Stimulated activated CD8-positive, alpha-beta memory T cell treated with anti-CD3 and anti-CD28 coated beads, Interleukin-4, amount 100 ng/mL, for 24 hours (primary cell): Measurements from ENCODE around the gene TANK.
"Not testable (repeated sequence)": the region's sequence is repeated elsewhere in the genome, so short reads cannot be mapped to it uniquely, and the experiment has no call there.

Experiments used
- DNase-seq: peaks from one replicate; pipeline ENCODE4 v3.0.0-alpha.2; 2020; ENCODE audit warnings: low read depth

The TANK gene, protein sequence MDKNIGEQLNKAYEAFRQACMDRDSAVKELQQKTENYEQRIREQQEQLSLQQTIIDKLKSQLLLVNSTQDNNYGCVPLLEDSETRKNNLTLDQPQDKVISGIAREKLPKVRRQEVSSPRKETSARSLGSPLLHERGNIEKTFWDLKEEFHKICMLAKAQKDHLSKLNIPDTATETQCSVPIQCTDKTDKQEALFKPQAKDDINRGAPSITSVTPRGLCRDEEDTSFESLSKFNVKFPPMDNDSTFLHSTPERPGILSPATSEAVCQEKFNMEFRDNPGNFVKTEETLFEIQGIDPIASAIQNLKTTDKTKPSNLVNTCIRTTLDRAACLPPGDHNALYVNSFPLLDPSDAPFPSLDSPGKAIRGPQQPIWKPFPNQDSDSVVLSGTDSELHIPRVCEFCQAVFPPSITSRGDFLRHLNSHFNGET

DNA sequence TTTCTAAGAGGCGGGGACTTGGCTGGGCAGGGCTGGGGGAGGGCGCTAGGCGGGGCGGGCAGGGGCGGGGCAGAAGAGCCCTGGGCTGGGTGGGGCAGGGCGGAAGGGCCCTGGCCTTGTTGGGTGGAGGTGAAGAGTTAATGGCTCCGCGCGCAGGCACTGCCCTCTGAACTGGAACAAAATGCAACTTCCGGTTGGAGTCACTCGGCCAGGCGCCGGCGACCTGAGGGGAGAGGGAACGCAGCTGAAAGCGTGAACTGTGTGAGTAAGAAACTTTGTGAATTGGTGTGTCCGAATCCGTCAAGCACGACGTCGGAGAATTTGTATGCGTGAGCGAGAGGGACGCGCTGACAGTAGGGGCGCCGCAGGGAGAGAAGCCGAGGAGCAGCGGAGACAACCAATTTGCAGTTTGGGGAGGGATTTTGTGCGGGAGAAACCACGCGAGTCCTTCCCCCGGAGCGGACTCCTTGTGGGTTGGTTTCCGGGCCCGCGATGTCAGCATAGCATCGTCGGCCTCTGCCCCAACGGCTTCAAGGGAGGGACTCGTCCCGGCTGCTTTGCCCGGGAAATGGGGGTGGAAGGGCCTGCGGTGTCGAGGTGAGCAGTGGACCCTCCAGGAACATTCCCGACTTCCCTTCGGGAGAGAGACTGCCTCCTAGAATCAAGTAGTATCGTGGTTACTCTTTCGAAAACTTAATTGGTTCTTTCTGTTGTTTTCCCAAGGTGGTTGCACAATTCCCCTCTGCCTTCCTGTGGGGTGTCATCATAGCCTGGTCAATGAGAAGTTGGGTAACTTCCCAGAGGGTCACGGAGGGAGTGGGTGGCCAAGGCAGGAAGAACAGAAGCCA, at the start of gene TANK:
Gene TANK (plus strand): TSS at position 203 of the 848 bp plus-strand sequence. CDS start 19,235 bp downstream, outside the sequence.
- DNase-seq, result peak; percentile 79

DNA sequence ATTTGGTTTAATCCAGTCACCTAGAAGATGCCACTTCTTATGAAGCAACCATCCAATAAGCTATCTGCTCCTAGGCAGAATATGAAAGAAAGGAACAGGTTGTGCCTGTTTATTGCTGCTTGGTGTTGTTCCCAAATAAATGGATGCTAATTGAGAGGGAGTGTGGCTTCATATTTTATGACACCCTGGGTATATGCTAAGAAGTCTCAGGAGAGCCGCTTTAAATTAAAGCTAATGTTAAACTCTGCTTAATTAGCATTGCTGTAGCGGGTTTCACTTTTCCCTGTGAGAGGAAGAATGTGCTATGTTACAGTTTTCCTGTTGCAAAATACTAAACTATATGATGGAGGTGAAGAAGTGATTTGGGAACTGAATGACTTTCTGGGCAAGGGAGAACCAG, 48.7 kb upstream of the TANK start:
- no peak for DNase-seq

DNA sequence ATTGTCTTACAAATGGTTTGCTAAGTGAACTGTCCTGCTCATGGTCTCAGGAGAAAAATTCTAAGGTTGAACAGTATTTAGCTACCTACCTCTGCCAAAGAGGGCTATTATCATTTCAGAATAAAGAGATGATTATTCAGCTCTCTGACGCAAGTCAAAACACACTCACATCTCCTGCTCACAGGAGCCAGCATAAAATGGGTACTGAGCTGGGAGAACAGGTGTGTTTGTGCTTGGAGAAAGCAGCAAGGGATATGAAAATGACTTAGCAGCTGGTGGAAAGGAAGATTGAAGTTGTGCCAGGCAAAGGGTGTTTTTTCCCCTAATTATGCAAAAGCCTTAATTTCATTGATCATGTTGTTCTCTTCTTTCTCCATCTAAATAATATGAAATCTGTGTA, 47.3 kb upstream of the TANK start:
- DNase-seq, result no peak

DNA sequence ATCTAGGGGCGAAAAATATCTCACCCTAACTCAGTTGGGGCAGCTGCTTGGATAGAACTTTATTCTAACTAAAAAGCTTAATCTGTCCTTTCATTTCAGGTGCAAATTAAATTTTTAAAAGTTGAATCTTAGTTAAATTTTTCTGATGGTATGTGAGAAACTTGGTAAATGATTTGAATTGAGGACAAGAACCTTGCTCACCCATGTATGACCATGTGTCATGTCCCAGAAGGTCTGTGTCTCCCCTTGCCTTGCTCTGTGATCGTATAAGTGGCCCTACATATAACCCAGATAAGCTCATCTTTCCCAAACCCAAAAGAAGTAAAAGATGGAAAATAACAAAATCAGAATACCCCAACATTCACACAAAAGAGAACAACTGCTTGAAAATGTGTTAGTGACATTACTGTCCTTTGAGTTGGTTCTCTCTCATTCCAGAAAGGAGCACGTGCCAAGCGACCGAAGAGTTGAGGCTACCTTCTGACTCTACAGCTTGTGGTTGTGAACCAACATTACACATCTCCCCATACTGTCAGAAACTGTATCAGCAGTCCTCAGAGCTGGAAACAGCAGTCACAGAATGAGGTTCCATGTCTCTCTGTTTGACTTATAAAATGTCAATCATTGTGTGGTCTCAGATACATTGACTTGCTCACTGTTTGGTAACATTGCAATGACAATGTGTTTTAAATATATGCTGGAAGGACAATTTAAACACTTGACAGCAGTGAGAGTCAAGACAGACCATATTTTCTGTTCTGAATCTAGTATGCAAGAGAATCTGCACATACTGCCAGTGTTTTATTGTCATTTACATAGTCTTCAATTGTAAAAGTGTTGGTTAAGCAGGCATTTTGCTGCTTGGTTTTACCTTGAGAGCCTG, 46.3 kb upstream of the TANK start:
- no peak for DNase-seq

DNA sequence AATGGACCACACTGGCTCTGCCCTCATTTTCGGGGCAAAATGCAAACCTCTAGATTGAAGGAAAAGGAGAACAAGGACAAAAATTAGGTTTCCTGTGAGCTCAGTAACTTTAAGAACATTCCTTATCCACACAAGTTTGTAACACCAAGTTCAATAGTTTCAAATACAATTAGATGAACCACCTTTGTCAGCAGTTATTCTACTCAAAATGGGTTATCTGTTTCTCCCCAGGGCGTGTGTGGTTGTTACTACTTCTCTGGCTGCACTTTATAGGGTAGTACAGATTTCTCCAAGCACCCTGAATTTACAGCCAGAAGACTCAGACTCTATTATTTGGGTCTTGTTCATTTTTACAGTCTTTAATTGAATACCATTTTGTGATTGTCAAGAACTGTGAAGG, 45.0 kb upstream of the TANK start:
- no peak for DNase-seq

DNA sequence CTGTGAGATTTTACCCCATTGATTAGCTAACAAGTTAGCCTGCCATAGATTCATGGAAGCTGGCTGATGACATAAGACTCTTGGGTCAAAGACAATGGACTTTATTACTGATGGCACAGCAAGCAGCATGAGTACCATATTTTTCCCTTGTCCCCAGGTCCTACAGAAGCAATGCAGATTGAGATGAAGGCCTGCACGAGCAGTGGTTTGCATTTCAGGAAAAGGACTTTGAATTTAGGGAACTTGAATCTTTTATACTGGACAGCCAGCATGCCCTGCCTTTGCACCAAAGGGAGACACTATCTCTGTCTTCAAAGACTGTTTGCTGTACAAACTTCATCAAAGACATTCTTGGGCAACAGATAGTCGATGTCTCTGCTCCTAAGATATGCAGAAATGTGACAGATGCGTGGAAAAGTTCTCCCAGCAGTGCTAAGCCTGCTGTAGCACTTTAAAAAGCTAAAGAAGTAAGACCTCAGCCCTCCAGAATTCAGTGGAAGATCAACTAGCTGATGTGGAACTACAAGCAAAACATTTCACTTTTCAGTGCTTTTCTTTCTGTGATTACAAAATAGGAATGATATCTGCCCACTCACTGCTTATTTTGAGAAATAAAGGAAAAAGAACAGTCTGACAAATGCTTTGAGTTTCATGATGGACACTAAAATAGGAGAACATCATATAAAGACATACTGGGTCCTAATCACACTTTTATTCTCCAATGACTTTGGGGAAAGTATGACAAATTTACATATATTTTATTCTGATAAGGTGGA, 44.4 kb upstream of the TANK start:
- DNase-seq, result no peak

DNA sequence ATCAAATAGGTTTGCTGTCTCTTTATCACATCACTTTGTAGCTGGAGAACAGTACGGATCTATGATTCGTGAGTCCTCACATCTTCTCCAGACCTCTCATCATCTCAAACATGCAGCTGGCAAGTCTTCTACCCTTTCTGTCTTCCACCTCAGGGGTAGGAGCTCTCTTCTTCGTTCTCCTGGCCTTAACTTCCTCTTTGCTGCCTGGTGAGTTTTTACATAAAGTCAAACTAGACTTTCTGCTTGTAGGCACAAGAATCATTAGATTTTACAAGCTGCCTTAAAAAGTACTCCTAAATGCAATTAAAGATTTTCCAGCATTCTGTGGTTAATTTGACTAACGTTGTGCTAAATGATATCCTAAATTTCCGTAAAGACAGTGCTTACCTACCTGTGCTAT, 43.7 kb upstream of the TANK start:
- no peak for DNase-seq

DNA sequence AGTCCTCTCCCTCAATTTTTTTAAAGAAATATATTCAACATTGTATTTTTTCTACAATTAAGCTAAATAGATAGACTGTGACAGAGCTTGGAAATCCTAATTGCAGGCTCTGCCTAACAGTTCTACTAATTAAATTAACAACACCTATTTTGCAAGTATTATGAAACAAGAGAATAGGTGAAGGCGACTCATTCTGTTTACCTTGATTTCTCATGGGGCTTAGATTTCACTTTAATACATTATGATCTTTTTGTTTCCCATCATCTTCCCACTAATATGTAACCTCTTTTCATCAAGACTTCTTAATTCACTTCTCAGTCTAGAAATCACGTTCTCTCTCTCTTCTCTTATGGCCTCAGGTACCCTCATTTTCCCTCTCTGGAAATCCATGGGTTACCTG, 42.7 kb upstream of the TANK start:
- DNase-seq, result no peak

DNA sequence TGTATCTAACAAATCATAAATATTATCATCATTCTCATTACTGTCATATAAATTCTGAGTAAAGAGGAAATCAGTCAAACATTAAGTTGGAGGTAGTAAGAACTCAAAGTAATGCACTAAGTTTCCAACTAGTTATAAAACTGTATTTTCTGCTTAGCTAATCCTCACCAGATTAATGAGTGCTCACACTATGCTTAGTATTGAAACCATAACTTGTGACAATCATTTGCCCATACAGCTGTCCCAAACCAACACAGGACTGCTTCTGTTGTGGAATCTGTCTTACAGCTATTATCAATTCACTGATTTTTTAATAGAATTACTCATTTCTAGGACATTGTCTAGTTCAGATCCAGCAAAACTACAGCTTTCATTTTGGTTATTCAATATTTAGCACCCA, 41.5 kb upstream of the TANK start:
- no peak for DNase-seq

DNA sequence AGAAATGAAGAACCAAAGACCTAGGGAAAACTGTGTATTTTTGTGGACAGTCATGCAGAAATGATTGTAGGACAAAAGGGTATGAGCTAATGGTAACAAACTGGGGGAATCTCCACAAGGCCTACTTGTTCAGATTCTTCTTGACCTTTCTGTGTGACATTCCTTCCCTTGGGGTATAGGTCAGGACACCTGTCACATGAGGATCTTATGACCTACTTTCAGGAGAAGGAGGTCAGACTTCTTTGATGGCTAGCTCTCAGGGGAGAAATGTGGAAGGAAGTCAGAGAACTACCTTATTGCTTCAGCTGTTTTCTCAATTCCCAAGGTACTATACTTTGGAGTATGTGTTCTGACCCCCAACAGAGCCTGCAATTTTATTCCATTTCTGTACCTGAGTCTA, 40.7 kb upstream of the TANK start:
- DNase-seq, result no peak

DNA sequence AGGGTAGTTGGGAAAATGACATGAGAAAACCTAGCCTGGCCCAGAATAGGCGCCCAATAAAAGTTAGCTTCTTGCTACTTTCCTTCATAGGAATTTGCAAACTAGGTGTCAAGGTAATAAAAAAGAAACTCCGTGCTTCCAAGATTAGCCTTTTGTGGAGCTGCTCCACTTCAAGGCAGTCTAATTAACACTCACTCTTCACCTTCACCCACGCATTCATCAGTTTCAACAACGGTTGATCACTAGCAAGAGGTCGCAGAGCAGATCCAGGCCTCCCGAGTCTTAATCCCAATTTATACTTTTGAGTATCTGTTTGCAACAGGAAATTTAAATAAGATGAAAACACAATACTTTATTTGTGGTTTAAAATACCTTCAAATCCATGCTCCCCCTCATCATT, 39.5 kb upstream of the TANK start:
- no peak for DNase-seq

DNA sequence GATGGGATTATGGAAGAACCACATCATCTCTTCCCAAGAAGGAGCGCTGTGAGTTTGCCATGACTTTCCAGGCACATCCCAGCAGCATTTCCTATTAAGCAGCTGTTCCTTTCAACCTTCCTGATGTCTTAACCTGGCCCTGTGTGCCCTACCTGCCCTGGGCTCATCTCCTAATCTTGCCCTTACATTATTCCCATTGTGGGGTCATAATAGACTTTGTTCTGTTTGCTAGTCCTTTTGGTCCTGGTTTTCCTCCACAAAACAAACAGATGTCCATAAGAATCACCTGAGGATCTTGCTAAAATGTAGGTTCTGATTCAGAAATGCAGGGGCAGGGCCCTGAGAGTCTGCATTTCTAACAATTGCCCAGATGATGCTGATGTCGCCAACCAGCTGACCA, 38.6 kb upstream of the TANK start:
- no peak for DNase-seq

DNA sequence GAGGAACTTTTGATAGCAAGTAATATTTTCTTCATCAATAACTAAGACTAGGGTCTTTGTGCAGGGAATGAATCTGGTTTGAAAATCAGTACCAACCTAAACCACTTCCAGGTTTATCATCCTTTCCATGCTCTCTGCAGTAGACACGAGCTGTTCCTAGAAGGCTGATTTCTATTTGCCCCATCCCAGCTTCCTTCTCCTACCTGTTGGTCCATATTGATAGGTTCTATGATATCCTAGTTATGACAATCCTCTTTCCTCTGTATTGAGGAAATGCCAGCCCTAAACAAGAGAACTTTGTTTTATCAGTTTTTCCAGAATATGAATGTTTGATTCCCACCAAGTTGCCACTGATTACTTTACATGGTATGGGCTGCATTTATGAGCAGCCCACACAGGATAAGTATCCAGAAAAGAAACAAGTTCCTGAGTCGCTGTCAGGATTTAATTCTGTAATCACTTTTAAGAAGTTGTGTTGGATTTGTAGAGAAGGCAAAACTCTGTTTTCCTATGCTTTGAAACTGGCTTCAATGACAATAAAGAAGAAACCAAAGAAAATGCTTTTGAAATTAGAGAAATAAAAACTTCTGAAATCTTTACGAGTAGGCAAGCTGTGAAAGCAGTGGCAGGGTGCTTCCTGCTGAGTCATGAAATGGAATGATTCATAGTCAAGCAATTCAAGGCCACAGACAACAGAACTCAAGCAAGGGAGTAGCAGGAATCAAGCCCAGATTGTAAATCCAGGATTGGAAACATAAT, 37.3 kb upstream of the TANK start:
- DNase-seq, result no peak

DNA sequence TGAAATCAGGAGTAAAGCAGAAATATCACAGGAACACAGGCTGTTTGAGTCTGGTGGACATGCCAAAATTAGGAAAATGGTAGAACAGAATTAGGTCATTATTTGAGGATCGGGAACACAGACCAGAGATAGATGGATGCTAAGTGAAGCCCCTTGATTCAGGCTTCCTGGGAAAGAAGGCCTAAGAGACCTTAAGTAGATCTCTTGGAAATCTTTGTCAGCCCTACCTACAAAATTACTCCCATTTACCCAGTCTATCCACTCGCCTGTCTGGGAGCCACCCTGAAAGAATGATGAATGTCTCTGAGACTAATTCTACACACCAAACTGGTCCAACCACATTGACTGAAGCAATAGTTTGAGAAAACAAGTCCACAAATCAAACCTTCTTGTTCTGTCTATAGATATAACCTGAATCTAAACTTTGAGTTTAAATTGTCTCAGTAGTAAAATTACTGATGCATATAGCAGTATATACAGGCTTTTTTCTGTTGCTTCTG, 36.6 kb upstream of the TANK start:
- DNase-seq, result no peak

DNA sequence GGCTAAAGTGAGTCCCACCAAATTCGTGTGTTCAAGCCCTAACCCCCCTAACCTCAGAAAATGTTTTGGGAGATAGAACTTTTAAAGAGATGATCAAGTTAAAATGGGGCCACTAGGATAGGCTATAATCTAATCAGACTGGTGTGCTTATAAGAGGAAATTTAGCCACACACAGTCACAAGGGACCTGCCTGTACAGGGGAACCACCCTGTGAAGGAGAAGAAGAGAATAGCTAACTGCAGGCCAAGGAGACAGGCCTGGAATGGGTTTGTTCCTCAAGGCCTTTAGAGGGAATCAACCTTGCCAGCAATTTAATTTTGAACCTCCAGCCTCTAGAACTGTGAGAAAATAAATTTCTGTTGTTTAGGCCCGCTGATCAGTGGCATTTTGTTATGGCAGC, 36.0 kb upstream of the TANK start:
- DNase-seq, result no peak

DNA sequence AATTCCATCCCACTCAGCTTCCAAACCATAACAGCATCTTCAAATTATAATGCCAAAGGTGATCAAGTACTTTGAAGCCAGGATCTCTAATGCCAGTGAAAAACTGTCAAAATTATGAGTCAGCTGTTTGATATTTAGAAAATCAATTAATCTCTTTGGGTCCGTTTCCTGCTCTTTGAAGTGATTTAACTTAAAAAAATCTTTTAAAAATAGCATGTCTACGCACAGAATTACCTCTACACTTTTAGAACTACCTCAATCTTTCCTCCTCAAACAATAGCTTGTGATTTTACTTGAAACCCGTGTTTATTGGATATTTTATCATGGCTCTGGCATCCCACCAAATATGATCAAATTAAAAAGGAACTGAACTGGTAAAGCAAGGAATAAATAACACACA, 31.3 kb upstream of the TANK start:
- no peak for DNase-seq

DNA sequence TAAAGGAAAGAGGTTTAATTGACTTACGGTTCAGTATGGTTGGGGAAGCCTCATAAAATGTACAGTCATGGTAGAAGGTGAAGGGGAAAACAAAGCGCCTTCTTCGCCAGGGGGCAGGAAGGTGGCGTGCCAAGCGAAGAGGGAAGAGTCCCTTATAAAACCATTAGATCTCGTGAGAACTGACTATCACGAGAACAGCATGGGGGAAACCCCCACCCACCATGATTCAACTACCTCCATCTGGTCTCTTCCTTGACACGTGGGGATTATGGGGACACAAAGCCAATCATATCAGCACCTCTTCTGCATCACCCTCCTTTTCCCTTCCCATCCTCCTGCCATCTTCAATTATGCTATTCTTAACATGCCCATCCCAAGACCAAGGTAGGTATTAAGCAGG, 29.9 kb upstream of the TANK start:
- no peak for DNase-seq

DNA sequence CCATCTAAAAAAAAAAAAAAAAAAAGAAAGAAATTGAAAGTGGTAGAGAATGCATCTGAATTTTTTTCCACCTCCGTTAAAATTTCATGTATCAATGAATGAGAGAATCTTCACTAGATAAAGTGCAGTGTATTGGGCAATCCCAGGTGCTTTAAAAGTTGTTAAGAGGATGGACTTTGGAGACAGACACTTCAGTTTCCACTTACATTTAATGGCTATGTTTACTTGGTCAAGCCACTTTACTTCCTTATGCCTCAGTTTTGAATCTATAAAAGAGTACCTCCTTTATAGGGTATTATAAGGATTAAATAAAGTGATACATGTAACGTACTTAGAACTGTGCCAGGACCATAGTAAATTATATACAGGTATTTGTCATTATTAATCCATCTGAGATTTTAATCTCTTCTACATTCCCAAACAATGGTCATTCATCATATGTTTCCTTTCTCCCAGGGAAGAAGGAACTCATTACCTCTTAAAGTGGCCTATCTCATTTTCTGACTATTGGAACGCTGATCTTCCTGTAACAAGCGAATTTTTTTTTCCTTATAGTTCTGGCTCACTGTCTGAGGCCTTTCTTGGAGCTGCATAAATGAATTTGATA, 29.1 kb upstream of the TANK start:
- DNase-seq, result no peak

DNA sequence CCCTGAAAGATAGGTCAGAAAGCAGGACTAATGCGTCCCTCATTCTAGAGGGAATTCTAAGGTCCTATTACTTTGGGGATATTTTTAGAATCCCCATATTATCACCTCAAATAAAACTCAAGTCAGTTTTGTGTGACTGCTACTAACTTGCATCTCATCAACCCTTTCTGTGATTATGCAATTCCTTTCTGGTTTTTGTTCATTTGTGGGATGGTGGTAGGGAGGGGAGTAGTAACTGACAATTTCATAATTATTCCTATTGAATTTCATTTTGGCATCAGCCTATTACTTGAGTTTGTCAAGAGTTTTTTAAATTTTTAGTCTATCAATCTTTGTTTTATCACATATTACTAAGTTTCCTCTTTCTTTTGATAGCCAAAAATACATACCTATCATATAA, 28.4 kb upstream of the TANK start:
- no peak for DNase-seq

DNA sequence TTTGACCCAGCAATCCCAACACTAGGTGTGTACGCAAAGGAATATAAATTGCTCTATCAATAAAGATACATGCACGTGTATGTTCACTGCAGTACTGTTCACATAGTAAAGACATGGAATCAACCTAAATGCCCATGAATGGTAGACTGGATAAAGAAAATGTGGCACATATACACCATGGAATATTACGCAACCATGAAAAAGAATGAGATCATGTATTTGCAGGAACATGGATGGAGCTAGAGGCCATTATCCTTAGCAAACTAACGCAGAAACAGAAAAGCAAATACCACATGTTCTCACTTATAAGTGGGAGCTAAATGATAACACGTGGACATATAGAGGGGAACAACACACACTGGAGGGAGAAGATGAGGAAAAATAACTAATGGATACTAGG, 27.8 kb upstream of the TANK start:
- not testable (repeated sequence) for DNase-seq
